ENCODE data around the gene WNT16. TPM values are rescaled to one million over a fixed set of nuclear protein-coding genes. Genes with fewer than 3 reads are reported as not detected.
"Not testable (repeated sequence)": the region's sequence is repeated elsewhere in the genome, so short reads cannot be mapped to it uniquely, and the experiment has no call there.

The WNT16 gene
- not detected in 2 replicates for total RNA-seq

- DNase-seq (ENCODE audit: low read depth in 2 of 2): no peak
Observed at GRCh38 chr7:121328508-121329190, at the start of gene WNT16. Gene WNT16, plus strand, starts transcription at chr7:121329000. Its CDS starts 293 bp downstream, at chr7:121329293.

- DNase-seq (ENCODE audit: low read depth in 2 of 2): no peak
Observed at GRCh38 chr7:121279060-121279620, 49.7 kb upstream of the WNT16 start.

GRCh38 chr7:121279822-121280221 lies 49.0 kb upstream of the WNT16 start:
- no peak for DNase-seq (ENCODE audit: low read depth in 2 of 2)

GRCh38 chr7:121280656-121281055 lies 48.1 kb upstream of the WNT16 start:
- DNase-seq (ENCODE audit: low read depth in 2 of 2): no peak

GRCh38 chr7:121282129-121282528 lies 46.7 kb upstream of the WNT16 start:
- DNase-seq (ENCODE audit: low read depth in 2 of 2): no peak

- no peak for DNase-seq (ENCODE audit: low read depth in 2 of 2)
Observed at GRCh38 chr7:121285066-121285667, 43.6 kb upstream of the WNT16 start.

- no peak for DNase-seq (ENCODE audit: low read depth in 2 of 2)
Observed at GRCh38 chr7:121286186-121286585, 42.6 kb upstream of the WNT16 start.

GRCh38 chr7:121286742-121287734 lies 41.8 kb upstream of the WNT16 start:
- DNase-seq (ENCODE audit: low read depth in 2 of 2): no peak

- DNase-seq (ENCODE audit: low read depth in 2 of 2): no peak
Observed at GRCh38 chr7:121288894-121289293, 39.9 kb upstream of the WNT16 start.

GRCh38 chr7:121289930-121290329 lies 38.9 kb upstream of the WNT16 start:
- not testable (repeated sequence) for DNase-seq (ENCODE audit: low read depth in 2 of 2)

GRCh38 chr7:121294448-121294992 lies 34.3 kb upstream of the WNT16 start:
- no peak for DNase-seq (ENCODE audit: low read depth in 2 of 2)

- DNase-seq (ENCODE audit: low read depth in 2 of 2): no peak
Observed at GRCh38 chr7:121297843-121298242, 31.0 kb upstream of the WNT16 start.

- DNase-seq (ENCODE audit: low read depth in 2 of 2): no peak
Observed at GRCh38 chr7:121298831-121299239, 30.0 kb upstream of the WNT16 start.

GRCh38 chr7:121300685-121301420 lies 27.9 kb upstream of the WNT16 start:
- DNase-seq (ENCODE audit: low read depth in 2 of 2): no peak

GRCh38 chr7:121301446-121302213 lies 27.2 kb upstream of the WNT16 start:
- DNase-seq (ENCODE audit: low read depth in 2 of 2): no peak

GRCh38 chr7:121302214-121302745 lies 26.5 kb upstream of the WNT16 start:
- DNase-seq (ENCODE audit: low read depth in 2 of 2): no peak

- DNase-seq (ENCODE audit: low read depth in 2 of 2): no peak
Observed at GRCh38 chr7:121303422-121304101, 25.2 kb upstream of the WNT16 start.

GRCh38 chr7:121304102-121304658 lies 24.6 kb upstream of the WNT16 start:
- DNase-seq (ENCODE audit: low read depth in 2 of 2): no peak

GRCh38 chr7:121305109-121305508 lies 23.7 kb upstream of the WNT16 start:
- DNase-seq (ENCODE audit: low read depth in 2 of 2): no peak

Measured in dermis microvascular lymphatic vessel endothelial cell (primary cell).